GM21381 (cell line): ENCODE results near the gene ARID2.

Experiments
- ATAC-seq: cut with Tn5 transposase; IDR thresholded peaks from one replicate; pipeline ENCODE4 v1.9.1; 2021; ENCODE audit warnings: mild to moderate bottlenecking, moderate library complexity; ENCODE audit not compliant: unreplicated experiment

The ARID2 gene

GRCh38 chr12:45760333-45760732 is 30.8 kb downstream of the ARID2 start:
- ATAC-seq, result no peak

- no peak for ATAC-seq
These were observed 32.9 kb downstream of the ARID2 start for GRCh38 chr12:45762185-45763110.

GRCh38 chr12:45763381-45763780 is 33.9 kb downstream of the ARID2 start:
- no peak for ATAC-seq

- no peak for ATAC-seq
These were observed 38.7 kb downstream of the ARID2 start for GRCh38 chr12:45768194-45768593.

GRCh38 chr12:45773747-45774146 is 44.2 kb downstream of the ARID2 start:
- ATAC-seq, result no peak

- no peak for ATAC-seq
These were observed 45.1 kb downstream of the ARID2 start for GRCh38 chr12:45774508-45775162.

GRCh38 chr12:45775465-45775864 is 46.0 kb downstream of the ARID2 start:
- ATAC-seq, result no peak

DNA sequence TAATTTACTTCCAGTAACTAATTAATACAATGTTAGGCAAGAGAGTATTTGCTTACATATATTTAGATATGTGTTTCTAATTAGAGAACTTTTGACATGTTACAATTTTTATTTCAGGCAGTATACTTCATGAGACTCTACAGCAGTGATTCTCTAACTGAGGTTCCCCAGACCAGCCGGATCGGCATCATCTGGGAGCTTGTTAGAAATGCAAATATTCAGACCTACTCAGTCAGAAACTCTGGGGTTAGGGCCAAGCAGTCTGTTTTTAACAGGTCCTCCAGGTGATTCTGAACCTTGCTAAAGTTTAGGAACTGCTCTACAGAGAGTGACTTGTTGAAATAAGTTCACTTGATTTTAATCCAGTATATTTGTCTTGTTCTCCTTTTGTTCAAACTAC is 46.5 kb downstream of the ARID2 start:
- ATAC-seq, result no peak

DNA sequence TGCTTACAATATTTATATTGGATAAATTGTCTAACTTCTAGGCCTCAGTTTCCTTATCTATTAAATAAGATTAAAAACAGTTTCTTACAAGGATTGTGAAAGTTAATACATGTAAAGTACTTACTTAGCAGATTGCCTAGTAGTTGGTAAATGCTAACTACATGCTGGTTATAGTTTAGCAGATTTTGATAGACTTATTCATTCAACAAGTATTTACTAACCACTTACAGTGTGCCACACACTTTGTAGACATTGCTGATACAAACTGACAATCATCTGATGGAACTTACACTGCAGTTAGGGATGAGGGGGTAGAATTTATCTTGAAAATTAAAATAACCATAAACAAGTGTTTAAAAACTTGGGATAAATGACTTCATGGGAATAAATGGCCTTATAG is 50.4 kb downstream of the ARID2 start:
- ATAC-seq, result no peak

- no peak for ATAC-seq
These were observed 51.6 kb downstream of the ARID2 start for GRCh38 chr12:45781080-45781479.

- ATAC-seq, result no peak
These were observed 55.8 kb downstream of the ARID2 start for GRCh38 chr12:45785315-45785714.

DNA sequence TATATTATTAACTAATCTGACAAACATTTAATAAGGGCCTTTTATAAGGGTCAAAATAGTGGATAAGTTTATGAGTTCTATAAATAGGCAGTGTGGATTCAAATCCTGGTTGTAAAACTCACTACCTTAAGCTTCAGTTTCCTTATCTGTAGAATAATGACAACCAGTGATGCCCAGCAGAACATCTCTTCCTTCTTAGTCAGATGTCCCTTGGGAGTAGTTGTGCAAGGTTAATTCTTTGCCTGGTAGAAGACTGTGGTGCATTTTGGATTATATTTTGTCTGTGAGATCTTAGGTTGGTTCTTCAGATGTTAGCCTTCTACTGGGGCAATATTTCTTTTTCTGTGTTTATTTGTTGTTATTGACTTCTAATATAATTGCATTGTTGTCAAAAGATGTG is 59.5 kb downstream of the ARID2 start:
- ATAC-seq, result no peak

GRCh38 chr12:45794422-45794821 is 64.9 kb downstream of the ARID2 start:
- no peak for ATAC-seq

DNA sequence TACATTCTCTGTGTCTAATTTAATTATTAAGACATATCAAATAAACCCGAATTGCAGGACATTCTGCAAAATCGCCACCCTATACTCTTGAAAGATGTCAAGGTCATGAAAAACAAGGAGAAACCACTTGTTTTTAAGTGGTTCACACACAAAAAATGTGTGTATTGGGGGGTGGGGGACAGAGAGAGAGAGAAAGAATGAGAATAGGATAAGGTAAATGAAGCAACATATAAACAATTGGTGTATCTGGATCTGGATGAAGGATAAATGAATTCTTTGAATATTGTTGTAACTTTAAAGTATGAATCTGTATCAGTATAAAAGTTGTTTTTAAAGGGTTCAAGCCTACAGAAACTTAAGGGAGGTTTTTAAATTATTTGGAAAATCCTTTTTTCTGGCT is 72.1 kb downstream of the ARID2 start:
- no peak for ATAC-seq

- ATAC-seq, result no peak
These were observed 73.6 kb downstream of the ARID2 start for GRCh38 chr12:45803111-45803510.

DNA sequence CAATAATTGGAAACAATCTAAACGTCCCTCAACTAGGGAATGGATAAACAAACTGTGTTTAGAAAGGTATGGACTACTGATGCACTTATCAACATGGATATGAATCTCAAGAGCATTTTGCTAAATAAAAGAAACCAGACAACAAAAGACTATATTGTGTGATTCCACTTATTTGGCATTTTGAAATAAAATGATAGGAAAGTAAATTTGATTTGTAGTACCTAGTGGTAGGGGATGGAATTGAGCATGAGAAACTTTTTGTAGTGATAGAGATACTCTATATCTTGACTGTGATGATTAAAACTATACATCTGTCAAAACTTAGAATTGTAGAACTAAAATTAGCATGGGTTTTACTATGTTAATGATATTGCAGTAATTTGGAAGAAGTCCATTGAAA is 87.1 kb downstream of the ARID2 start:
- no peak for ATAC-seq

DNA sequence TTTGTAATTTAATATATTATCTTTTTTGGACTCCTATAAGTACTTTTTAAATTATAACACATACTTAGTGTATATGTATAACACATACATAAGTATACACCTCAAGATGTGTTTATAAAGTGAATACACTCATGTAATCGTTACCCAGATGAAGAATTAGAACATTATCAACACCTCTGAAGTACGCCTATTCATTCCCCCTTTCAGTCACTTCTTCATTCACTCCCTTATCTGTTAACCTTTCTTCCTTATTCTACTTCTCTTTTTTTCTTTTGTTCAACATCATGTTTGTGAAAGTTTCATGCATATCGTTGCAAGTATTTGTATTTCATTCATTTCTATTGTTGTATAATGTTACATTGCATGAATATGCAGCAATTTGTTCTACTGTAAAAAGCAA is 98.5 kb downstream of the ARID2 start:
- ATAC-seq, result no peak

DNA sequence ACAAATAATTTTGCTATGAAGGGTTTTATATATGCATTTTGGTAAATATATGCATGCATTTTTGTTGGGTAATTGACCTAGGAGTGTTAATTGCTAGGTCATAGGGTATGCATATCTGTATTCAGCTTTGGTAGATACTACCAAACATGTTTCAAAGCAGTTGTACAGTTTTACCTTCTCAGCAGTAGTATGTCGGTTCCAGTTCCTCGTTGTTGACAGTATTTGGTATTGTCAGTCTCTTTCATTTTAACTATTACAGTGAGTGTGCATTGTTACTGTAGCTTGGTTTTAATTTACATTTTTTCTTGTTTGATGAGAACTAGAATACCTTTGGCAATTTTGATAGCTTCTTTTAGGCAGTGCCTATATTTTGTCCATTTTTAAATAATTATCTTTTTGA is 98.9 kb downstream of the ARID2 start:
- no peak for ATAC-seq

DNA sequence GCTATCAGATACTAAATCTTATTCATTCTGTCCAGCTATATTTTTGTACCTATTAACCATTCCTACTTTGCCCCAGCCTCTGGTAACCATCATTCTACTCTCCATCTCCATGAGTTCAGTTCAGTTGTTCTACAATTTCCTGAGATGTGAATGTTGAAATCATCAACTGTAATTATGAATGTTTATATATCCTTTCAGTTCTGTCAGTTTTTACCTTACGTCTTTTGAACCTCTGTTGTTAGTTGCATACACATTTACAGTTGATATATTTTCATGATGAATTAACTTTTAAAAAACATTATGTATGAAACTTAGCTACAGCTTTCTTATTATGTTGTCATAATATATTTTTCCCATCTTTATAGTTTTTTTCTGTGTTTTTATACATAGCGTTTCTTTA is 102.1 kb downstream of the ARID2 start:
- ATAC-seq, result no peak

DNA sequence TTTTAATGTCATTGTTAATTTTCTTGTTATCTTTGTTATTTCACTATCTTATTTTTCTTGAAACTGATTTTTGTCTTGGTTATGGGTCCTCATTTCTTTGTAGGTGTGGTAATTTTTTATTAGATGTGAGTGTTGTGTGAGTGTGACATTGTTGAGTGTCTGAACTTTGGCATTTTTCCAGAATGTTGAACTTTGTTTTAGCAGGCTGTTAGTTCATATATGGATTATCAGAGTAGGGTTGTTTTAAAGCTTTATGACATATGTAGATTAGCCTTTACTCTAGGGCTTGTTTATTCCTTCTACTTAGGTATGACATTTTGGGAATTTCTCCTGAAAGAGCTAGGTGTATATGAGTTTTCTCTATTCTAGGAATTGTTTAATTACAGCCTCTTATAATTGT is 103.9 kb downstream of the ARID2 start:
- ATAC-seq, result no peak

GRCh38 chr12:45834809-45835208 is 105.3 kb downstream of the ARID2 start:
- no peak for ATAC-seq

GRCh38 chr12:45839917-45840316 is 110.4 kb downstream of the ARID2 start:
- ATAC-seq, result no peak
